ENCODE measurements around the gene PPP1R8.
"Not testable (repeated sequence)": the region's sequence is repeated elsewhere in the genome, so short reads cannot be mapped to it uniquely, and the experiment has no call there.

PPP1R8 gene

GRCh38 chr1:27816921-27817630 is 13.5 kb upstream of the PPP1R8 start:
- H3K4me3 ChIP-seq (ENCODE audit: insufficient read length, low read depth), result no peak overlapping the region
- TF ChIP-seq SUZ12 (IDR thresholded peaks at IDR 0.05; ENCODE audit: extremely low read depth, insufficient read depth, insufficient read length) (no peak), YY1 (IDR thresholded peaks at IDR 0.05; ENCODE audit: insufficient read depth, insufficient read length) (no peak), ZNF274 (IDR thresholded peaks at IDR 0.05; ENCODE audit: low read depth, low read length) (no peak)
- H3K9ac ChIP-seq (ENCODE audit: insufficient read length, low read depth), result no peak overlapping the region
- peaks cover 40% of the 10 kb centered on the region for H3K36me3 ChIP-seq (ENCODE audit: insufficient read depth, insufficient read length, low read length)
- H3K4me1 ChIP-seq (ENCODE audit: insufficient read depth, insufficient read length), result no peaks in the 10 kb centered on the region
- DNase-seq (ENCODE audit: low read depth, low spot score), result no peak
- H3K27me3 ChIP-seq (ENCODE audit: insufficient read depth, insufficient read length), result no peaks in the 10 kb centered on the region
- no peaks in the 10 kb centered on the region for H3K9me3 ChIP-seq (ENCODE audit: insufficient read depth, low read length)

GRCh38 chr1:27821761-27822315 is 8.7 kb upstream of the PPP1R8 start:
- peaks cover 35% of the 10 kb centered on the region for H3K36me3 ChIP-seq (ENCODE audit: insufficient read depth, insufficient read length, low read length)
- H3K9me3 ChIP-seq (ENCODE audit: insufficient read depth, low read length), result no peaks in the 10 kb centered on the region
- DNase-seq (ENCODE audit: low read depth, low spot score), result no peak
- no peak for TF ChIP-seq ZNF274 (IDR thresholded peaks at IDR 0.05; ENCODE audit: low read depth, low read length)
- no peak for TF ChIP-seq SUZ12 (IDR thresholded peaks at IDR 0.05; ENCODE audit: extremely low read depth, insufficient read depth, insufficient read length)
- no peak for TF ChIP-seq YY1 (IDR thresholded peaks at IDR 0.05; ENCODE audit: insufficient read depth, insufficient read length)
- H3K4me3 ChIP-seq (ENCODE audit: insufficient read length, low read depth), result no peak overlapping the region
- H3K9ac ChIP-seq (ENCODE audit: insufficient read length, low read depth), result no peak overlapping the region
- H3K27me3 ChIP-seq (ENCODE audit: insufficient read depth, insufficient read length), result no peaks in the 10 kb centered on the region
- no peaks in the 10 kb centered on the region for H3K4me1 ChIP-seq (ENCODE audit: insufficient read depth, insufficient read length)

GRCh38 chr1:27823784-27824183 is 6.8 kb upstream of the PPP1R8 start:
- no peak for DNase-seq (ENCODE audit: low read depth, low spot score)
- peaks cover 25% of the 10 kb centered on the region for H3K36me3 ChIP-seq (ENCODE audit: insufficient read depth, insufficient read length, low read length)
- TF ChIP-seq ZNF274 (IDR thresholded peaks at IDR 0.05; ENCODE audit: low read depth, low read length), result no peak
- no peak for TF ChIP-seq SUZ12 (IDR thresholded peaks at IDR 0.05; ENCODE audit: extremely low read depth, insufficient read depth, insufficient read length)
- no peak for TF ChIP-seq YY1 (IDR thresholded peaks at IDR 0.05; ENCODE audit: insufficient read depth, insufficient read length)

GRCh38 chr1:27824411-27824810 is 6.2 kb upstream of the PPP1R8 start:
- no peak for TF ChIP-seq YY1 (IDR thresholded peaks at IDR 0.05; ENCODE audit: insufficient read depth, insufficient read length)
- Histone ChIP-seq H3K9me3 (ENCODE audit: insufficient read depth, low read length) (0 out of 2 replicates have a peak, but pooled peaks cover 7% of the 10 kb centered on the region), H3K27me3 (ENCODE audit: insufficient read depth, insufficient read length) (no peaks in the 10 kb centered on the region), H3K36me3 (ENCODE audit: insufficient read depth, insufficient read length, low read length) (peaks cover 19% of the 10 kb centered on the region), H3K4me3 (ENCODE audit: insufficient read length, low read depth) (no peak overlapping the region), H3K9ac (ENCODE audit: insufficient read length, low read depth) (no peak overlapping the region), H3K4me1 (ENCODE audit: insufficient read depth, insufficient read length) (no peaks in the 10 kb centered on the region)
- DNase-seq (ENCODE audit: low read depth, low spot score), result no peak

More at GRCh38 chr1:27823784-27824183, 6.8 kb upstream of the PPP1R8 start:
- Histone ChIP-seq H3K27me3 (ENCODE audit: insufficient read depth, insufficient read length) (no peaks in the 10 kb centered on the region), H3K9me3 (ENCODE audit: insufficient read depth, low read length) (0 out of 2 replicates have a peak, but pooled peaks cover 5% of the 10 kb centered on the region), H3K4me3 (ENCODE audit: insufficient read length, low read depth) (no peak overlapping the region), H3K4me1 (ENCODE audit: insufficient read depth, insufficient read length) (no peaks in the 10 kb centered on the region), H3K9ac (ENCODE audit: insufficient read length, low read depth) (no peak overlapping the region)

GRCh38 chr1:27829339-27829960 is 1.1 kb upstream of the PPP1R8 start:
- DNase-seq (ENCODE audit: low read depth, low spot score); H3K9me3 ChIP-seq (ENCODE audit: insufficient read depth, low read length); H3K4me1 ChIP-seq (ENCODE audit: insufficient read depth, insufficient read length); H3K27me3 ChIP-seq (ENCODE audit: insufficient read depth, insufficient read length): not testable (repeated sequence)
- Histone ChIP-seq H3K36me3 (ENCODE audit: insufficient read depth, insufficient read length, low read length) (peaks cover 31% of the 10 kb centered on the region), H3K9ac (ENCODE audit: insufficient read length, low read depth) (peak overlapping the region; percentile 84), H3K4me3 (ENCODE audit: insufficient read length, low read depth) (peak overlapping the region; percentile 95)

GRCh38 chr1:27831568-27832410 is 1.2 kb downstream of the PPP1R8 start:
- Histone ChIP-seq H3K4me3 (ENCODE audit: insufficient read length, low read depth) (peak overlapping the region; percentile 95), H3K9ac (ENCODE audit: insufficient read length, low read depth) (peak overlapping the region; percentile 97), H3K36me3 (ENCODE audit: insufficient read depth, insufficient read length, low read length) (peaks cover 52% of the 10 kb centered on the region), H3K4me1 (ENCODE audit: insufficient read depth, insufficient read length) (no peaks in the 10 kb centered on the region), H3K27me3 (ENCODE audit: insufficient read depth, insufficient read length) (no peaks in the 10 kb centered on the region), H3K9me3 (ENCODE audit: insufficient read depth, low read length) (0 out of 2 replicates have a peak, but pooled peaks cover 7% of the 10 kb centered on the region)
- DNase-seq (ENCODE audit: low read depth, low spot score), result no peak
- no peak for TF ChIP-seq ZNF274 (IDR thresholded peaks at IDR 0.05; ENCODE audit: low read depth, low read length)
- no peak for TF ChIP-seq YY1 (IDR thresholded peaks at IDR 0.05; ENCODE audit: insufficient read depth, insufficient read length)
- no peak for TF ChIP-seq SUZ12 (IDR thresholded peaks at IDR 0.05; ENCODE audit: extremely low read depth, insufficient read depth, insufficient read length)

GRCh38 chr1:27832762-27833161 is 2.2 kb downstream of the PPP1R8 start:
- H3K4me1 ChIP-seq (ENCODE audit: insufficient read depth, insufficient read length), result no peaks in the 10 kb centered on the region
- H3K9me3 ChIP-seq (ENCODE audit: insufficient read depth, low read length), result 0 out of 2 replicates have a peak, but pooled peaks cover 7% of the 10 kb centered on the region
- no peak for DNase-seq (ENCODE audit: low read depth, low spot score)
- no peak overlapping the region for H3K9ac ChIP-seq (ENCODE audit: insufficient read length, low read depth)
- H3K27me3 ChIP-seq (ENCODE audit: insufficient read depth, insufficient read length), result no peaks in the 10 kb centered on the region
- no peak overlapping the region for H3K4me3 ChIP-seq (ENCODE audit: insufficient read length, low read depth)
- H3K36me3 ChIP-seq (ENCODE audit: insufficient read depth, insufficient read length, low read length), result peaks cover 53% of the 10 kb centered on the region
- no peak for TF ChIP-seq YY1 (IDR thresholded peaks at IDR 0.05; ENCODE audit: insufficient read depth, insufficient read length)
- TF ChIP-seq SUZ12 (IDR thresholded peaks at IDR 0.05; ENCODE audit: extremely low read depth, insufficient read depth, insufficient read length), result no peak
- TF ChIP-seq ZNF274 (IDR thresholded peaks at IDR 0.05; ENCODE audit: low read depth, low read length), result no peak

All from NT2/D1 (cell line).